ENCODE results near the gene GALNT2. TPM values are rescaled to one million over a fixed set of nuclear protein-coding genes. Genes with fewer than 3 reads are reported as not detected.

GALNT2 gene
- total RNA-seq, 1 experiment from 2014 or later = 114 TPM

DNA sequence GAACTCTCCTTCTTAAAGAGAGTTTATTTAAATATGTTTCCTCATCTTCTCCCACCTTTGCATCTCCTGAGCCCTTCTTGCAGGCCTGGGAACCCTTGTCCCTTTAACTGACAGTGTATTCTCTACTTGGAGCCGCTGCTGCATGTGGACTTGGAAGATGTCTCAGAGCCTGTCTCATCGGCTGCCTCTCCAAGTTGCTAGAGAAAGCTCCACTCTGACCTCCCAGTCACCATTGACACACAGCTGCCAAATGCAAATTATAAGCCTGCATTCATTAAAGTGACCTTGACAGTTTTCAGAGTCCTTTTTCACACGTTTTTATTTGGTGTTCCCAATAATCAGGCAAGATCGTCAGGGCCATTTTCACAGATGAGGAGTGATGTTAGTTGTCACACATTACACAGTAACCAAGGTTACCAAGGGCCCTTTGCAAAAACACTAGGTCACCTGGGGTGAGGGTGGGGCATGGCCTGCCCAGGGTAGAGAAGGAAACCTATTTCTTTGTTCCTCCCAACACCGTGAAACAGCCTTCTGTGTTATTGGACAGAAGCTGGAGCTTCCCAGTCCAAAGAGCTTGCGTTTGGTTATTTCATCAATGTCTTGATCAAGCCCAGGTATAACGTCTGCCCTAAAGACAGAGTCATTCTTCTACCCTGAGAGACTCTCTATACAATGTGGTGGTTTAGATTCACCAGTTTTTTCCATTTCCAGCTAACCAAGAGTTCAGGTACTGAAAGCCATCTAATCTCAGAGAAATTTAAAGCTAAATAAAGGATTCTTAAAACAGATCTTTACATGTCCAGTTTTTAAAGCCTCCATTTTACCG lies 164.1 kb downstream of the GALNT2 start:
- ChIA-PET CTCF (interaction anchor here (0.7 to 1.5 kb wide), 7 partner anchors 8 to 1004 kb away, joined by 3 to 4 read pairs (median 3); no protein-coding TSS in a partner anchor), POLR2A (interaction anchor here (0.5 to 1.9 kb wide), 4 partner anchors 11 to 200 kb away, joined by 3 to 6 read pairs (median 4); no protein-coding TSS in a partner anchor)
- H3K9me3 Mint-ChIP-seq (ENCODE audit: unreplicated experiment) = no peaks in the 10 kb centered on the region
- no peak overlapping the region for H3K4me3 Mint-ChIP-seq (ENCODE audit: unreplicated experiment)
- H3K27me3 Mint-ChIP-seq (ENCODE audit: insufficient read depth, unreplicated experiment) = no peaks in the 10 kb centered on the region
- H3K36me3 Mint-ChIP-seq (ENCODE audit: insufficient read depth, unreplicated experiment) = peaks cover 10% of the 10 kb centered on the region
- no TSS peak for BruUV-seq (replicated peaks)
- H3K4me1 Mint-ChIP-seq (ENCODE audit: insufficient read depth, unreplicated experiment) = no peaks in the 10 kb centered on the region
- TF ChIP-seq, protein P1, sequence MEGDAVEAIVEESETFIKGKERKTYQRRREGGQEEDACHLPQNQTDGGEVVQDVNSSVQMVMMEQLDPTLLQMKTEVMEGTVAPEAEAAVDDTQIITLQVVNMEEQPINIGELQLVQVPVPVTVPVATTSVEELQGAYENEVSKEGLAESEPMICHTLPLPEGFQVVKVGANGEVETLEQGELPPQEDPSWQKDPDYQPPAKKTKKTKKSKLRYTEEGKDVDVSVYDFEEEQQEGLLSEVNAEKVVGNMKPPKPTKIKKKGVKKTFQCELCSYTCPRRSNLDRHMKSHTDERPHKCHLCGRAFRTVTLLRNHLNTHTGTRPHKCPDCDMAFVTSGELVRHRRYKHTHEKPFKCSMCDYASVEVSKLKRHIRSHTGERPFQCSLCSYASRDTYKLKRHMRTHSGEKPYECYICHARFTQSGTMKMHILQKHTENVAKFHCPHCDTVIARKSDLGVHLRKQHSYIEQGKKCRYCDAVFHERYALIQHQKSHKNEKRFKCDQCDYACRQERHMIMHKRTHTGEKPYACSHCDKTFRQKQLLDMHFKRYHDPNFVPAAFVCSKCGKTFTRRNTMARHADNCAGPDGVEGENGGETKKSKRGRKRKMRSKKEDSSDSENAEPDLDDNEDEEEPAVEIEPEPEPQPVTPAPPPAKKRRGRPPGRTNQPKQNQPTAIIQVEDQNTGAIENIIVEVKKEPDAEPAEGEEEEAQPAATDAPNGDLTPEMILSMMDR (IDR thresholded peaks at IDR 0.05; ENCODE audit: unreplicated experiment) = no peak
- no peak for DNase-seq (ENCODE audit: unreplicated experiment)
- intact Hi-C loops (cut with micrococcal nuclease) = no loop called here
- no peak overlapping the region for H3K27ac Mint-ChIP-seq (ENCODE audit: low read depth, unreplicated experiment)

DNA sequence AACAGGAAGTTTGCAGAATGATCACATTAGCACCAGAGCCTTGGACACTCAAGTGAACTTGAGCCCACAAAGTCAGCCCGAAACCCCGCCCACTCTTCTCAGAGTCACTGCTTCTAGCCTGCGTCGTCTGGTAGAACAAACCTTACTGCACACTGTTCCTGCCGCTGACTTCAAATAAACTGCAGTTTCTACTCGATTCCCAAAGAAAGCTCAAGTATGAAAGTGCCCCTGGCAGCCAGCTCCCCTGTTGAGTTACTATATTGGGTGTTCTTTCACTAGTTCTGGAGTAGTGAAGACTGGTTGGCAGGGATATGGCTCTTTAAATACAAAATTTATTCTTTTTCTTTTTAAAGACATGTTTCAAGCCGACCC lies 164.7 kb downstream of the GALNT2 start:
- TF ChIP-seq, protein P1 (IDR thresholded peaks at IDR 0.05; ENCODE audit: unreplicated experiment) = no peak
- no TSS peak for BruUV-seq (replicated peaks)
- intact Hi-C loops (cut with micrococcal nuclease) = no loop called here
- Mint-ChIP-seq H3K27ac (ENCODE audit: low read depth, unreplicated experiment) (no peak overlapping the region), H3K4me1 (ENCODE audit: insufficient read depth, unreplicated experiment) (no peaks in the 10 kb centered on the region), H3K36me3 (ENCODE audit: insufficient read depth, unreplicated experiment) (peaks cover 10% of the 10 kb centered on the region), H3K4me3 (ENCODE audit: unreplicated experiment) (no peak overlapping the region), H3K27me3 (ENCODE audit: insufficient read depth, unreplicated experiment) (no peaks in the 10 kb centered on the region), H3K9me3 (ENCODE audit: unreplicated experiment) (no peaks in the 10 kb centered on the region)
- no peak for DNase-seq (ENCODE audit: unreplicated experiment)
- ChIA-PET CTCF (interaction anchor here (0.7 to 1.5 kb wide), 7 partner anchors 8 to 1005 kb away, joined by 3 to 4 read pairs (median 3); no protein-coding TSS in a partner anchor), POLR2A (interaction anchor here (0.5 to 1.9 kb wide), 7 partner anchors 10 to 201 kb away, joined by 3 to 6 read pairs (median 4); no protein-coding TSS in a partner anchor)

DNA sequence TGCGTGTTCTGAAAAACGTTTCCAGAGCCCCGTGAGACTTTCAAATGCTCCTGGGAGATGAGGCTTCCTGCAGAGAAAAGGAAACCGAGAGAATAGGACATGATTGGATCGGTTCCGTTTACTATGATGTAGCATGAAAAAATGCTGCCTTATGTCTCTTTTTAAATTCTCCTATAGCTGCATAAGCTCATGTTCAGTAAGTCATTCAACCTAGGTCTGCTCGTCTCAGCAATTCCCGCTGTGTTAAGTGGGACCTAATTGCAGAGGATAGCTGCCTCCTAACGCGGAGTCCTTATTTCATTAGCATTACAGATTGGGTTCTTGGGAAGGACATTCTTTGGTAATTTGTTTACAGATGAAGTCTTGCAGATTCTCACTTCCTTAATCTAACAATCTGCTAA lies 165.3 kb downstream of the GALNT2 start:
- H3K9me3 Mint-ChIP-seq (ENCODE audit: unreplicated experiment) = no peaks in the 10 kb centered on the region
- H3K36me3 Mint-ChIP-seq (ENCODE audit: insufficient read depth, unreplicated experiment) = peaks cover 11% of the 10 kb centered on the region
- ChIA-PET CTCF (interaction anchor here (0.7 to 1.5 kb wide), 5 partner anchors 9 to 183 kb away, joined by 3 to 4 read pairs (median 3); no protein-coding TSS in a partner anchor), POLR2A (interaction anchor here (0.5 to 1.9 kb wide), 5 partner anchors 10 to 56 kb away, joined by 3 to 6 read pairs (median 5); no protein-coding TSS in a partner anchor)
- intact Hi-C loops (cut with micrococcal nuclease) = no loop called here
- no peak overlapping the region for H3K27ac Mint-ChIP-seq (ENCODE audit: low read depth, unreplicated experiment)
- H3K4me1 Mint-ChIP-seq (ENCODE audit: insufficient read depth, unreplicated experiment) = no peaks in the 10 kb centered on the region
- no peaks in the 10 kb centered on the region for H3K27me3 Mint-ChIP-seq (ENCODE audit: insufficient read depth, unreplicated experiment)
- TF ChIP-seq, protein P1 (IDR thresholded peaks at IDR 0.05; ENCODE audit: unreplicated experiment) = no peak
- BruUV-seq (replicated peaks) = no TSS peak
- no peak overlapping the region for H3K4me3 Mint-ChIP-seq (ENCODE audit: unreplicated experiment)
- no peak for DNase-seq (ENCODE audit: unreplicated experiment)

DNA sequence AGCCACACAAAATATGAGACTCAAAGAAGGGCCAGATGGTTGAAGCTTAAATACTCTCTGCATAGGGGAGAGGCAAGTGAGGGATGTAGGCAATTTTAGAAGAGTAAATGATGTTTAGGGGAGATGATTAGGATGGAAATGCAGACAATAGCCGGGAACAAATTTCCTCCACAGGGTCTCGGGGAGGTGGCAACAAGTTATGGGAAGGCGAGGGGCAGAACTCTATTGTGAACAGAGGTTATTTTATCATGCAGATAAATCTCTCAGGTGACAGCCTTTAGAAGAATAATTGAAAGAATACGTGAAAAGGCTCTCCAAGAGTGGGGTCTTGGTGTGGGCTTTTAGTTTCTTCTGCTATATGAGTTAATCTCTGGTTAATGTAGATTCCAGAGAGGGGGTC lies 166.7 kb downstream of the GALNT2 start:
- CTCF ChIA-PET = interaction anchor here (0.6 to 1.3 kb wide), 2 partner anchors 12 to 599 kb away, joined by 3 to 4 read pairs; no protein-coding TSS in a partner anchor
- no peaks in the 10 kb centered on the region for H3K4me1 Mint-ChIP-seq (ENCODE audit: insufficient read depth, unreplicated experiment)
- DNase-seq (ENCODE audit: unreplicated experiment) = no peak
- intact Hi-C loops (cut with micrococcal nuclease) = no loop called here
- H3K27me3 Mint-ChIP-seq (ENCODE audit: insufficient read depth, unreplicated experiment) = no peaks in the 10 kb centered on the region
- BruUV-seq (replicated peaks) = no TSS peak
- H3K4me3 Mint-ChIP-seq (ENCODE audit: unreplicated experiment) = no peak overlapping the region
- H3K36me3 Mint-ChIP-seq (ENCODE audit: insufficient read depth, unreplicated experiment) = peaks cover 23% of the 10 kb centered on the region
- H3K27ac Mint-ChIP-seq (ENCODE audit: low read depth, unreplicated experiment) = peak overlapping the region; percentile 61
- POLR2A ChIA-PET = interaction anchor here (1.9 kb wide), 1 partner anchor 14 kb away, joined by 4 read pairs; no protein-coding TSS in a partner anchor
- TF ChIP-seq, protein P1 (IDR thresholded peaks at IDR 0.05; ENCODE audit: unreplicated experiment) = no peak
- H3K9me3 Mint-ChIP-seq (ENCODE audit: unreplicated experiment) = no peaks in the 10 kb centered on the region
